ENCODE results near the gene CD8A.

- TF ChIP-seq, protein P1, sequence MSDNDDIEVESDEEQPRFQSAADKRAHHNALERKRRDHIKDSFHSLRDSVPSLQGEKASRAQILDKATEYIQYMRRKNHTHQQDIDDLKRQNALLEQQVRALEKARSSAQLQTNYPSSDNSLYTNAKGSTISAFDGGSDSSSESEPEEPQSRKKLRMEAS (IDR thresholded peaks at IDR 0.05; ENCODE audit: low read depth) = no peak
- no peak for TF ChIP-seq FOXM1 (IDR thresholded peaks at IDR 0.05; ENCODE audit: low read depth)
- TF ChIP-seq MXI1 (IDR thresholded peaks at IDR 0.05; ENCODE audit: low read depth, low read length) = no peak
- TF ChIP-seq, protein P2, sequence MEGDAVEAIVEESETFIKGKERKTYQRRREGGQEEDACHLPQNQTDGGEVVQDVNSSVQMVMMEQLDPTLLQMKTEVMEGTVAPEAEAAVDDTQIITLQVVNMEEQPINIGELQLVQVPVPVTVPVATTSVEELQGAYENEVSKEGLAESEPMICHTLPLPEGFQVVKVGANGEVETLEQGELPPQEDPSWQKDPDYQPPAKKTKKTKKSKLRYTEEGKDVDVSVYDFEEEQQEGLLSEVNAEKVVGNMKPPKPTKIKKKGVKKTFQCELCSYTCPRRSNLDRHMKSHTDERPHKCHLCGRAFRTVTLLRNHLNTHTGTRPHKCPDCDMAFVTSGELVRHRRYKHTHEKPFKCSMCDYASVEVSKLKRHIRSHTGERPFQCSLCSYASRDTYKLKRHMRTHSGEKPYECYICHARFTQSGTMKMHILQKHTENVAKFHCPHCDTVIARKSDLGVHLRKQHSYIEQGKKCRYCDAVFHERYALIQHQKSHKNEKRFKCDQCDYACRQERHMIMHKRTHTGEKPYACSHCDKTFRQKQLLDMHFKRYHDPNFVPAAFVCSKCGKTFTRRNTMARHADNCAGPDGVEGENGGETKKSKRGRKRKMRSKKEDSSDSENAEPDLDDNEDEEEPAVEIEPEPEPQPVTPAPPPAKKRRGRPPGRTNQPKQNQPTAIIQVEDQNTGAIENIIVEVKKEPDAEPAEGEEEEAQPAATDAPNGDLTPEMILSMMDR (IDR thresholded peaks at IDR 0.05) = no peak
- TF ChIP-seq EP300 (IDR thresholded peaks at IDR 0.05; ENCODE audit: borderline replicate concordance in 1 of 2, low read depth in 1 of 2, low read length in 1 of 2) = no peak
- no peak for TF ChIP-seq SMC3 (IDR thresholded peaks at IDR 0.05; ENCODE audit: low read depth, low read length)
- no peak for TF ChIP-seq TCF12 (IDR thresholded peaks at IDR 0.05)
- no peak for TF ChIP-seq YY1 (IDR thresholded peaks at IDR 0.05; ENCODE audit: low read depth)
- no peak for TF ChIP-seq POLR2AphosphoS5 (IDR thresholded peaks at IDR 0.05; ENCODE audit: low read depth, low read length)
- TF ChIP-seq RAD21 (IDR thresholded peaks at IDR 0.05; ENCODE audit: low read length) = no peak
- TF ChIP-seq FOXJ3 (CRISPR knock-in tag; IDR thresholded peaks at IDR 0.05) = no peak
- no peak for TF ChIP-seq GATA2 (CRISPR knock-in tag; IDR thresholded peaks at IDR 0.05)
Measured at GRCh38 chr2:86790134-86790675, 508 bp downstream of the CD8A start.
